Stimulated activated CD8-positive, alpha-beta memory T cell treated with anti-CD3 and anti-CD28 coated beads, Interleukin-2, amount 100 ng/mL, for 48 hours (primary cell): Measurements from ENCODE around the gene ANKRD44.

Source experiments
- DNase-seq, 2 donors: peaks; one replicate each; pipeline ENCODE4 v3.0.0-alpha.2; 2020; ENCODE audit warnings: low read depth in 2 of 2

The ANKRD44 gene

DNA sequence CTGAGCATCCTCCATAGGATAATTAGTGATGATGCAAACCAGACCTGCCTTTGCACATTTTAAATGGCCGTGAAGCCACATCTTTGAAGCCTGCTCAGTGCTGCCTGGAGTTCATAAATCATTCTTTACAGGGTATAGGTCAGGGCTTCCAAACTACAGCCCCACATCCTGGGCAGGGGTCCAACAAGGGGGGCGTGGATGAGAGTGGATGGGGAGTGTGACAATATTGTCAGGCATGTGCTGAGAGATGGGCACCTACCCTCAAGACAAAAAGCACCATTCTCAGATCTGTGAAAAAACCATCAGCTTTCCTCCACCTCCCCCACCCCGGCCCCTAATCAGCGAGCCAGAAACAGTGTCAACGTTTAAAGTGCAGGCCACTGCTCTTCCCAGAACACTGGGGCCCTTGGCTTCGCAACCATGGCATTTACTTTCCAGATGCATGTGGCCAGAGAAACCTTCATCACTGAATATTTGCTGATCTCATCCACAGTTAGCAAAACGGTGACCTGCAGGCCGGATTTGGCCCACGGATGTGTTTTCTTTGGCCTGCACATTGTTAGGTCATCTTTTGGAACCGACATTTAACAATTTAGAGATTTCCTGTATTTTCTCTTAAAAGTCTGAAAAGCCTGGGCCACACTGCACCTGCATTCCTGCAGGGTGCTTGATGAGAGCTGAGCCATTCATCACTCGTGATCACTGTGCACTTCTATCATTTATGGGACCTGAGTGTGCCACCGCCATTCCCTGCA lies 130.7 kb downstream of the ANKRD44 start:
- DNase-seq, result no peak

DNA sequence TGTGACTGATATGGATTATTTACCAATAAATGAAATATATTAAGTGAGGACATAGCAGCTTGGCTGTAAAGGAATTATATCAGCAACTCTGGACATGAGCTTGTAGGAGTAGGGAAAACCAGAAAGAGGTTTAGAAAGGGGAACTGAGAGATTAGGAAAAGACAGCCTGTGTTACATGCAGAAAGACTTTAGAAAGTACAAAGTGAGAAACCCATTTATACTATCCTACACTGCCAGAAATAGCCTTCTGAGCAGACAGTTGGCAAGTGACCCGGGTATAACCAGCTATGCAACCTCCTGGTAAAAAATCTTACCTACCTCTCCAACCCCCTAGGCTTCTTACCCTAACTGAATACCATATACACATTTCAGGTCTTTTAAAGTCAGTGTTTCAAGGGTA lies 134.1 kb downstream of the ANKRD44 start:
- no peak for DNase-seq

DNA sequence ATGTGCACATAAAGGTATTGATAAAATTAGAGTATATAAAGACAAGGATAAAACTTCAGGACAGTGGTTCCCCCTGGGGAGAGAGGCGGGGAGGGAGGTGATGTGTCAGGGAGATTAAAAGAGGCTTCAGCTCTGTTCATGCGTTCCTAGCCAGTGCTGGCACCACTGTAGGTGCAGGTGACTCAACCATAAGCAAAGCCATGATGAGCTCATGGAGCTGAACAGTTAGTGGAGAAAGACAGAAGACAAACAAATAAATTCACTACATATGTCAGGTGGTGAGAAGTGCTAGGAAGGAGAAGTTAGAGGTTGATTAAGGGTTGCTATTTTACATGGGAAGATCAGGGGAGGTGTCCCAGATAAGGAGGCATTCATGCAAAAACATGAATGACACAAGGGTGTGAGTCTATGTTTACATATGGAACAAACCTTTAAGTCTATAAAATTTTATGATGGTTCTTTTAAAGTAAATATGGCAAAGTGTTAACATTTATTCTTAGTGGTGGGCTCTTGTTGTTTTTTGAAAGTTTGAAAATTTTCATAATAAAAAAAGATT lies 136.0 kb downstream of the ANKRD44 start:
- no peak for DNase-seq

DNA sequence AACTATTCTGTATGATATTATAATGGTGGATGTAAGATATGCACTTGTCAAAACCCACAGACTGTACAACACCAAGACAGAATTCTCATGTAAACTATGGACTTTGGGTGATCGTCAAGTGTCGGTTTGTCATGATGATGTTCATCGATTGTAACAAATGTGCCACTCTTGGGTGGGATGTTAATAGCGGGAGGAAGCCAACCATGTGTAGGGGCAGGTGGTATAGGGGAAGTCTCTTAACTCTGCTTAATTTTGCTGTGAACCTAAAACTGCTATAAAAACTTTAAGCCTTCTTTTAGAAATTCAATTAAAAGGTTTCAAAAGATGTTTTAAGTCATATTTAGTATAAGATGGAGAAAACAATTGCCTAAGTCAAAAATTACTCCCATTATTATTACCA lies 139.0 kb downstream of the ANKRD44 start:
- DNase-seq, result no peak

DNA sequence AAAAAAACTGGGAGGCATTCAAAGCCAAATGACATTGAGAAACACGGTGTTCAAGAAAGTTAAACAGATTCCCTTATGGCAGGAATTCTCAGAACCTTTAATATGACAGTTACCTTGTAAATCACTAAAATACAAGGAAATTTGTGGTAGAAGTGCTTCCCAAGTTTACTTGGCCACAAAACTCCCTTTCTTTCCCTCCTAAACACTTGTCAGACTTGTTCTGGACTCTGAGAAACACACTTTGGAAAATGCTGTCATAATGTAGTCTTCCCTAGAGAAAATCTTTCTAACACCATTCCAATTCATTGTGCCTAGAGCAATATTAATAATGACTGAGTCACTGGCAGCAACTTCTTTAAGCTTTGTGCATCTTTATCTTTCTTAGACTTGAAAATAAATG lies 140.4 kb downstream of the ANKRD44 start:
- DNase-seq, result no peak

DNA sequence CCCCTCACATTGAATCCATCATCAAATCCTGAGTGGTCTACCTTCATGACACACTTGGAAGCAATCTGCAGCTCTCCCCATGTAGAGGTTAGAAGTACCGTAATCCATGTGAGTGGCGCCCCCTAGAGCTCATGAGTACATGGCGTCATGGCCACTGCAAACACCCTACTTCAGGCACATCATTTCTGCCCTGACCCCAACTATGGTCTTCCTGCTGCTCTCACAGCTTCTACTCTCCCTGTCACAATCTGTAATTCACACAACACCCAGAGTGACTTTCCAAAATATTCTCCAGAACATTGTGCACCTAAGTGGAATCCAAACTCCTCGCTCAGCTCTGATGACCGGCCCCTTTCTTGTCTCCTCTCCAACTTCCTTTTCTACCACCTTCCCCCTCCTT lies 141.9 kb downstream of the ANKRD44 start:
- DNase-seq, result peak; percentile 59 to 61

DNA sequence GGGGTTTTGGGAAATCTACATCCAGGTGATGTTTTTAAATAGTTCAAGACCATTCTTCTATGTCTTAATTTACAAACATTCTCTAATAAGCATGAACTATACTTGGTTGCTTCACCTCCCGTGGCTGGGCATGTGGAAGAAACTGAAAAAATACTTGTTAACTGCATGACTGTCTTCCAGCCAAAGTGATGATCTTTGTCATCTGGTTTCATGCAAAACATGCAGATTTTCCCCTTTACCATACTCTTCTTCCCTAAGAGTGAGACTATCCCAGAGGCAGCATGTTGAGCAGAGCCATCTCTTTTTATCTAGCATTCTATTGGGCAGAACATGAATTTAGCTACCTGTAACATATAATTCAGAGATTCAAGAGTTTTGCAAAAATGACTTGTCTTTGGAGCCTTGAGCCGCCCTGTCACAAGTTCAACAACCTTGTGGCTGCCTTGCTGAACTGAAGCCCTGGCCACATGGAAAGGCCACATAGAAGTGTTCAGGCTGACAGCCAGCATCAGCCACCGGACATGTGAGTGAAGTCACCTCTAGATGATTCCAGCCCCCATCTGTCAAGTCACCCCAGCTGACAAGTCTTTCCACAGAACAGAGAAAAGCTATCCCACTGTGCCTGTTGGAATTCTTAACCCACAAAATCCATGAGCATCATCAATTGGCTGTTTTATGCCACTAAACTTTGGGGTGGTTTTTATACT lies 142.8 kb downstream of the ANKRD44 start:
- no peak for DNase-seq

DNA sequence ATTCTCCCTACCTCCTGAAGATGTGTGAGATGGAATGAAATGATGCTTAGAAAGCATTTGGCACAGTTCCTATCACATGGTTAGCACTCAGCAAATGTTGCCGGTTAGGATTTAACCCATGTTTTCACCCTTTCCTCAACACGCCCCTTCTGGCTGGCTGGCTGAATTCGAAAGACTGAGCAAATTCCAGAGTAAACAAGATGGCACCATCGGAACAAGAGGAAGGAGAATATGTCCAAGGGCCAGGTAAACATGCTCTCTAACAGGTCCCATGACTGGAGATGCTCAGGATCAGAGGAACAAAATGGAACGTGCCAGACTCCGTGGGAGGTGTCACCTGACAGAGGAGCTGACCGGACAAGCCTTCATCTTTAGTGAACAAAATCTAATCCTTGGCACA lies 145.6 kb downstream of the ANKRD44 start:
- DNase-seq, result no peak

DNA sequence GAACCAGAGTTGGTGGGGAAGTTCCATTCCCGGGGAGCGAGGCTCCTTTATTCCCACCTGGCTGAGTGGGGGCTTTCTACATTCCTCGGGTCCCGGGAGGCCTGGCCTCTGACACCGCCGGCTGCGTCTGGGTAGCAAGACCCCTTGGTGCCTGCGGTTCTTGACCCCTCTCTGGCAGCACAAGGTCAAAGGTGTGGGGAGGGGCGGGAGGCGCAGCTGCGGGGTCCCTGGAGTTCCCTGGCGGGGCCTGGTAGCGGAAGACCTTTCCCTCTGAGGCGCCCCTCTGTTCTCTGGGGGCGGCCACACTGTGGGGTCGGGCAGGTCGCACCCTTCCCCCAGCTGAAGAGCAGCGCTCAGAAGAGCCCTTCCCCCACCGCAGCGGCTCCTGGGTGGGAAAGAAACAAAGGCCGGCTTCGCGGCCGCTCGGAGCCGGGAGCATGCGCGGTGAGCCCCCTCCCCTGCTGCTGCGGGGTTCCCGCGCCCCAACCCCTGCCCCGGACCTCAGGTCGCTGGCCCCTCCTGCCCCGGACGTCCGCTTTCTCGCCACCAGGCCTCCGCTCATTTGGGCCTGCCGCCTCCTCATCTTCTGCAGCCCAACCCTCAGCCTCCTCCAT lies 146.3 kb downstream of the ANKRD44 start:
- no peak for DNase-seq

DNA sequence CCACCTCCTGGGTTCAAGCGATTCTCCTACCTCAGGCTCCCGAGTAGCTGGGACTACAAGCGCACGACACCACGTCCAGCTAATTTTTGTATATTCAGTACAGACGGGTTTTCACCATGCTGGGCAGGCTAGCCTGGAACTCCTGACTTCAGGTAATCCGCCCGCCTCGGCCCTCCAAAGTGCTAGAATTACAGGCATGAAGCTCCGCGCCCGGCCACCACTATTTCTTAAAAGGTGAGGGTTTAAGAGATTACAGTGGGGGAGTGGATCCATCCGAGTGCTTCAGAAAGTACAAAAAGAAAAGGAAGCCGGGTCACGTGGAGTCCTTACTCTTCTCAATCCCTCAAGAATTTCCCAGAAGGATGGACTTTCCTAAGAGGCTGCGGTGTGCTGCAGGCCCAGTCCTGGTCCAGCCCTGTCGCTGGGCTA lies 146.9 kb downstream of the ANKRD44 start:
- no peak for DNase-seq

DNA sequence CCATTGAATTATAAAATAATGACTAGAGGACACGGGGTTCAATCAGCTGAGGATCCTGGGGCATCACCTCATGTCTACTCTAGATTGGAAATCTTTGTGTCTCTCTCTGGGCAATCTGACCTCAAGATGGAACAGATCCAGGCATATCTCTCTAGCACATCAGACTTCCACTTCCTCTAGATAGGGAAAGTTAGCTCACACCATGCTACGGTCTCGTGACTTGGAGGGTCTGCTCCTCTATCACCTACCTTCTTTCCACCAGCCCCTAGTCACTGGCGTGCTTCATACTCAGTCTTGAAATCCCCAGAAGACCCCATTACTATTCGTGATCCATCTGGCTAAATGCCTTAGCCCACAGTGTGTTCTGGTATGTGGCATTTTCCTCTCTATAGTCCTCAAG lies 148.8 kb downstream of the ANKRD44 start:
- DNase-seq, result no peak

DNA sequence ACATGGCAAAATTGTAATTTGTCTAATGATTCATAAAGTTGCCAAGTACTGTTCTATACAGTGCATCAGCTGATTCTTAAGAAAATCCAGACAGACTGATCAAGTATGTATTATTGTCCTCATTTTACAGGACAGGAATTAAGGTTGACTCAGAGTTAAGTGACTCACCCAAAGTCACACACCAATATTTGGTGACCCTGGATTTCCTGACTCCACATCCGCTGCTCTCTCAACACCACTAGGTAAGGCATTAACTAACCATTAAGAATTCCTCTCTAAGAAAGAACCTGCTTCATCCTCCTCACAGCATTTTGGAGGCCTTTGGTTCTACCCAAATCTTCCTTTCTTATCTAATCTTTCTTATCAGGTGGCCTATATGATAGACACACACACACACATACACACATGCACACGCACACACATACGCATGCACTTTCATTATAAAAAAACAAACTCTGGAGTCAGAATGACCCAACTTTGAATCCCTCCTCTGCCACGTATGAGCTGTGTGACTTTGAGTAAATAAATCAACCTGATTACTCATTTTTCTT lies 150.8 kb downstream of the ANKRD44 start:
- peak in 1 of 2 donors; percentile 13 for DNase-seq

DNA sequence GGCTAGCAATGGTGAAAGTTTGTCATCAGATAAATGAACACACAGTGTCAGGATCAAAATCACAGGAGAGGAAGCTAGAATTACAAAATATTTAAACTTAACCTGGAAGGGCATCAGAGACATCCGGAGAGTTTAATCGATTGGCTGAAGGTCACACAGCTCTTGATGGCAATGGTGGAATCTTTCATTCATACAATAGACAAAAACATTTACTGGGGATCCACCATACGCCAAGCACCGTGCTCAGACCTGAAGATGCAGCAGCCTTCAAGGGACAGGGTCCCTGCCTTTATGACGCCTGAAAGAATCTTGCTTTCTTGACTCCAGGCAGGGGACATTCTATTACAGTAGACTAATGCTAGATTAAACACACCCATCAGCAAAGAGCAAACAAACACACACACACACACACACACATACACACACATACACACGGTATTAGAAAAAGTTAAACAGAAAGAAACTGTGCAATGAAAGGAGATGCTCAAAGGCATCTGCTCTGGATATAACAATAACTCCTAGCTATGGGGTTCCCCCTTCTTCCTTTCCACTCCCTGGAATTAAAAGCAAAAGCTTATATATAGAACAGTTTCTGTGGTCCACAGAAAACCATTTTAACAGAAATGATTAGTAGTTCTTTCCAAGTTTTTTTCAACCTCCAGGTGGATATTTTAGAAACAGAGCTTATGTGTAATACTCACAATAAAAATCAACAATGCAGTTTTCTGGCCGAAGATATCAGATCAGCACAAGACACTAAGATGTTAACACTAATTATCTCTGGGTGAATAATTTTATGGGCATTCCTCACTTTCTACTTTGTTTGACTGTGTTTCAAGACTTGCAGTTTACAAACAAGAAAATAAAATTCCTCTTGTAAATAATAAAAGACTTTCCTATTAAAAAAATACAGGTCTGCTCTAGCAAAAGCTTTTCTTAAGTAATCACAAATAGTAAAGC lies 151.7 kb downstream of the ANKRD44 start:
- DNase-seq, result no peak

DNA sequence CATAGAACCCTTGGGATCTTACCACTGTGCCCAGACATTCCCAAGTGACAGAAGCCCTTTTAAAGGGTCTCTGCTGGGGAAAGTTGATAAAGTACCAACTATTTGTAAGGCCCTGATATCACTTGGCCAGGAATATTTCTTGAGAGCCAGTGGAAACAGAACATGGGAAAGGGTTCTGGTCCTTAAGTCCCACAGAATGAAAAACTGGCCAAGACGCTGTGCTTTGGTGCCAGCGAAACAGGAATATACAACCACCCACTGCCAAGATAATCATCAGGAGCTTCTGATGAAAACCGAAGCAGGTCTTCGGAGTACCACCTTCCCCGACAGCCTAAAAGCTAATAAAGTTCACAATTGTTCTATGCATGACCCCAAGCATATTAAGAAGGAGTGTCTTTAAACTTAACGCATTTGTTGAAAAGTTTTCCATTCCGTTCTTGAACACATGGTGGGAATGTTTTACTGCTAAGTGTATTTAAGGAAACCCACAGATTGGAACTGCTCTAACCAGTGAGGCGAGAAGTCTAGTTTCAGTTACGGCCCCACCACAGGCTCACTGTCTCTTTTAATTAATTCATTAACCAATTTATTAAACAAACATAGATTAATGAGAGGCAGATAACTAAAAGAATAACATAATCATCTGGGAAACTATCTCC lies 152.6 kb downstream of the ANKRD44 start:
- no peak for DNase-seq

DNA sequence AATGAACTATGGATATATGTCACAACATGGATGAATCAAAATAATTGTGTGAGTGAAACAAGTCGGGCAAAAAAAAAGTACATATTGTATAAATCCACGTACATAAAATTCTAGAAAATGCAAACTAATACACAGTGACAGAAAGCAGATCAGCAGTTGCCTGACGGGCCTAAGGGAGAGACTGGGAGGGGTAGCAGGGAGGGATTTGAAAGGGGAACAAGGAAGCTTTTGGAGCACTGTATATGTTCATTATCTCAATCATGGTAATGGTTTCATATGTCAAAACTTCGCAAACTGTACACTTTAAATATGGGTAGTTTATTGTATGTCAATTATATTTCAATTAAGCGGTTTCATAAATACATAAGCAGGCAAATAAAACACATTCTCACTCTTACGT lies 153.8 kb downstream of the ANKRD44 start:
- DNase-seq, result no peak

DNA sequence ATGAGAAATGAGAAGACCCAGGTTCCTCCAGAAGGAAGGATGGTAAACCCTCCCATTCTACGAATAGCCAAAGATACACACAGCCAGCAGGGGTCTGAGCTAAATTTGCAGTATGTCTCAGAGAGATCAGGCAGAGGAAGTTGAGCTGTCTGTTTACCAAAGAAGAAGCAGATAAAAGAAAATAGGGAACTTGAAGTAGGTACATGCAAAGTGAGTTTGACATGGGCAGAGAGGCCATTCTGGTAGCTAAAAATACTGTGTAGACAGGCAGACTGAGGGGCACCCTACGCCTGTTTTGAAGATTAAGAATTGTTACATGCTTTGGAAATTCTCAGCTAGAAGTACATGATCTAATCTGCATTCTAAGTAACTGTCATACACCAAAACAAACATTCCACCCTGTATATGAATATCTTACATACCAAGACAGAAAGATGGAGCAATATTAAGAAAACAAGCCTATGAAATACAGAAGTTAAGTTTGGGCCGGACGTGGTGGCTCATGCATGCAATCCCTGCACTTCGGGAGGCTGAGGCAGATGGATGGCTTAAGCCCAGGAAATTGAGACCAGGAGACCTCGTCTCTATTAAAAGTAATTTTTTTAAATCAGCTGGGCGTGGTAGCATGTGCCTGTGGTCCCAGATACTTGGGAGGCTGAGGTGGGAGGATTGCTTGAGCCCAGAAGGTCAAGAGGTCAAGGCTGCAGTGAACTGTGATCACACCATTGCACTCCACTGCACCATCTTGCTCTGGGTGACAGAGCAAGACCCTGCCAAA lies 157.9 kb downstream of the ANKRD44 start:
- no peak for DNase-seq

DNA sequence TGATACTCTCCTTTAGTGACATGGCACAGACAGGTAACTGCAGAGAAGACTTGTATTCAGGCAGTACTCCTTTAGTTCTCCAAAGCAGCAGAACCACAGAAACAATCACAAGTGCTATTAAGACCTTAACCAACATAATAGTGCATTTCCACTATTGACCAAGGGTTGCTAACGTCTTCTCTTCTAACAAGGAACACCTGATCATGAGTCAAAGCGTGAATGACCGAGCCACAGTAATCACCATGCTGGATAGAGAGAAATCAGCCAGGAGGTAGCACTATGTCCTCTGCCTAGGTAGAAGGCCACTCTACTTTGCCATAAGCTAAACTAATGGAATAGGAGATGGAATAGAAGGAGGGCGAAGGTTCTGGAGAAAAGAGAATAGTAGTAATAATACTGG lies 161.0 kb downstream of the ANKRD44 start:
- no peak for DNase-seq

DNA sequence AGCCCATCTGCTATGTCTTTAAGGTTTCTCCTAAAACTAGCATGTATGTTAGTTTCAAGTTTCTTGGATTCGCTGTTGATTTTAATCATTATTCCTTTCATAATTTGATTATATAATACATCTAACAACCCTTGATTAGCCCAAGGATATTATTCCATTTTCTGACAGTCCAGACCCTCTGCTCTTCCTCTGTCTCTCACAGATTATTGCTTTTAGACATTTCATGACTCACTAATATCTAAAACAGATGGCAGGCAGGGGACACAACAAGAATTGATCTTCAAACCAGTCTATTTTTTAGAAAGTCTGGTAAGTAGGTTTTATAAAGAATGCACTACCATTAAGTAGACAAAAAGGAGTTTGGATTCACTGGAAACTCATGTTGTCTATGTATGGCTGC lies 162.2 kb downstream of the ANKRD44 start:
- no peak for DNase-seq

DNA sequence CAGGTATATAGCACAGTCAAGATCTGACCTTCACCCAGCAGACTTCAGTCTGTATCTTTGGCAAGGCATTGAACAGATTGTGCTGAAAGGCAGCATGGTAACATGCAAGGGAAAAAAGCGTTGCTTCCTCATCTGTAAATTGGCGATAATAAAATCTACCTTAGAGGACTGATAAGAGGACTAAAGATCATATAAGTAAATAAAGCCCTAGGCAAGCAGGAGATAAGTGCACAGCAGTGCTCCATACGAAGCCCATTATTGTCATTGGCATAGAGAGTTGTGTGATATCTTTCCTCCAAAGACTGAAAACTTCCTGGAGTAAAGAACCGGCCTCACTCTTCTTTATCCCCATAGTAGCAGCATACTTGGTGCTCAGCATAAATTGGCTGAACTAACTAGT lies 162.6 kb downstream of the ANKRD44 start:
- no peak for DNase-seq

DNA sequence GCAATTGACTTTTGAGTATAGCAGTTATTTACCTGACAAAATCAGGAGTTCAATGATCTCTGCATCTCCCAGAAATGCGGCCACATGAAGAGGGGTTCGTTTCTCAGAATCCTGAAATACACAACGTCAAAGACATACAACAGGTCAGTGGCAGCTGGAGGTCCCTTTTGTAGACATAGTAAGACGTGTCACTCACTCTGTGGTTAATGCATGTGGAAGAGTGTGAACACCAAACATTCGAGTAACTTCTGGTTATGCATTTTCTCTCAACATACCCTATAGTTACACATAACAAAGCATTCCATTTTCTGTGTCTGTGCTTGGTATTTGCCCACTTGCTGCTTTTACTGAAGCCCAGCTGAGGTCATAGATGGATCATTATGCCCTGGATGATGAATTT lies 163.6 kb downstream of the ANKRD44 start:
- DNase-seq, result no peak
